ENCODE measurements around the gene EMSY.
"Not testable (repeated sequence)": the region's sequence is repeated elsewhere in the genome, so short reads cannot be mapped to it uniquely, and the experiment has no call there.

The EMSY gene

DNA sequence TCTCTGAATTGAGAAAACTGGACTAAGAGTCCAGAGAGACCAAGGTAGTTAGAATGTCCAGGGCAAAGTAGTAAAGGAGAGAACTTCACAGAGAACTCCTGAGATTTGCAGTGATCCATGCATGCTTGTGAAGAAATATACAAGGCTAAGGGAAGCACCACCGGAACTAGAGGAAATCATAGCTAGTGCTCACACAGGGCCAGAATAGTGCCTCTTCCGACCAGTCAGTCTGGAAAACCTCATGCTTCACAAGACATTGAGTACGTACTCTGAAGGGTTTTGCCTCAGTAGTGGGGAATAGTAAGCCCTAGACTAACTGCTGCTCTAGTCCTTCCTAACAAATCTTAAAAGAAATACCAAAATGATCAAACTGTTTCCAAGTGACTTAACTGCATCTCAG lies 117.7 kb downstream of the EMSY start:
- no peak overlapping the region for H3K4me3 ChIP-seq (replicated peaks in 1 of 2; ENCODE audit: low read depth in 2 of 2, low read length in 2 of 2)
- DNase-seq (ENCODE audit: low read depth in 2 of 2), result no peak
- TF ChIP-seq, protein P1, sequence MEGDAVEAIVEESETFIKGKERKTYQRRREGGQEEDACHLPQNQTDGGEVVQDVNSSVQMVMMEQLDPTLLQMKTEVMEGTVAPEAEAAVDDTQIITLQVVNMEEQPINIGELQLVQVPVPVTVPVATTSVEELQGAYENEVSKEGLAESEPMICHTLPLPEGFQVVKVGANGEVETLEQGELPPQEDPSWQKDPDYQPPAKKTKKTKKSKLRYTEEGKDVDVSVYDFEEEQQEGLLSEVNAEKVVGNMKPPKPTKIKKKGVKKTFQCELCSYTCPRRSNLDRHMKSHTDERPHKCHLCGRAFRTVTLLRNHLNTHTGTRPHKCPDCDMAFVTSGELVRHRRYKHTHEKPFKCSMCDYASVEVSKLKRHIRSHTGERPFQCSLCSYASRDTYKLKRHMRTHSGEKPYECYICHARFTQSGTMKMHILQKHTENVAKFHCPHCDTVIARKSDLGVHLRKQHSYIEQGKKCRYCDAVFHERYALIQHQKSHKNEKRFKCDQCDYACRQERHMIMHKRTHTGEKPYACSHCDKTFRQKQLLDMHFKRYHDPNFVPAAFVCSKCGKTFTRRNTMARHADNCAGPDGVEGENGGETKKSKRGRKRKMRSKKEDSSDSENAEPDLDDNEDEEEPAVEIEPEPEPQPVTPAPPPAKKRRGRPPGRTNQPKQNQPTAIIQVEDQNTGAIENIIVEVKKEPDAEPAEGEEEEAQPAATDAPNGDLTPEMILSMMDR (IDR thresholded peaks at IDR 0.05; ENCODE audit: low read depth, low read length), result no peak

- peak in 1 of 2 donors; percentile 49 for DNase-seq (ENCODE audit: low read depth in 2 of 2)
- TF ChIP-seq, protein P1 (IDR thresholded peaks at IDR 0.05; ENCODE audit: low read depth, low read length), result no peak
- H3K4me3 ChIP-seq (replicated peaks in 1 of 2; ENCODE audit: low read depth in 2 of 2, low read length in 2 of 2), result no peak overlapping the region
Measured at GRCh38 chr11:76564364-76564763, 119.5 kb downstream of the EMSY start.

- no peak for DNase-seq (ENCODE audit: low read depth in 2 of 2)
- TF ChIP-seq, protein P1 (IDR thresholded peaks at IDR 0.05; ENCODE audit: low read depth, low read length), result no peak
- H3K4me3 ChIP-seq (replicated peaks in 1 of 2; ENCODE audit: low read depth in 2 of 2, low read length in 2 of 2), result no peak overlapping the region
Measured at GRCh38 chr11:76566811-76567210, 122.0 kb downstream of the EMSY start.

DNA sequence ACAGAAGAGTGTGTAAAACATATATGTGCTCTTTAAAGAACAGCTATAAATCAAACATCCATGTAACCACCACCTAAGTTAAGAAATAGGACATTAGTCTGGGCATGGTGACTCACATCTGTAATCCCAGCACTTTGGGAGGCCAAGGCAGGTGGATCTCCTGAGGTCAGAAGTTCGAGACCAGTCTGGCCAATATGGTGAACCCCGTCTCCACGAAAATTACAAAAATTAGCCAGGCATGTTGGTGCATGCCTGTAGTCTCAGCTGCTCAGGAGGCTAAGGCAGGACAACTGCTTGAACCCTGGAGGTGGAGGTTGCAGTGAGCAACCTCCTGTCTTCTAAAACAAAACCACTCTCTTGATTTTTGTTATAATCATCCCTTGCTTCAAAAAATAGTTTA lies 122.4 kb downstream of the EMSY start:
- H3K4me3 ChIP-seq (replicated peaks in 1 of 2; ENCODE audit: low read depth in 2 of 2, low read length in 2 of 2), result no peak overlapping the region
- TF ChIP-seq, protein P1 (IDR thresholded peaks at IDR 0.05; ENCODE audit: low read depth, low read length), result no peak
- no peak for DNase-seq (ENCODE audit: low read depth in 2 of 2)

- DNase-seq (ENCODE audit: low read depth in 2 of 2), result no peak
- TF ChIP-seq, protein P1 (IDR thresholded peaks at IDR 0.05; ENCODE audit: low read depth, low read length), result no peak
- no peak overlapping the region for H3K4me3 ChIP-seq (replicated peaks in 1 of 2; ENCODE audit: low read depth in 2 of 2, low read length in 2 of 2)
Measured at GRCh38 chr11:76568139-76568538, 123.3 kb downstream of the EMSY start.

DNA sequence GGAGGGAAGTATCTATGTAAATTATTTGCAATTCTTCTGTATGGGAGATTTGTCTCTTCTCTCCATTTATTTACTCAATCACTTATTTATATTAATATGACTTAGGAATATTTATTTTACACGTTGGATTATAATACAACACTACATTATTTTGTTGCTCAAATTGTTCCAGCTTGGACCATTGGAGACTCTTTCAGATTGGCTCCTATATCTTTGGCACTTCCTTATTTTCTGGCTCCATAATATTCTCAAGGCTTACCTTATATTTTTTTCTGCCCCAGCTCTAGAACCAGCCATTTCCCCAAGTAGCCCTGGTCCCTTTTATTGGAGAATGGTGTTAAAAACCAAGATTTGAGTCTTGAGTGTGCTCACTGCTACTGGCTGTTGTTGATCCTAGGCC lies 123.8 kb downstream of the EMSY start:
- H3K4me3 ChIP-seq (replicated peaks in 1 of 2; ENCODE audit: low read depth in 2 of 2, low read length in 2 of 2), result no peak overlapping the region
- TF ChIP-seq, protein P1 (IDR thresholded peaks at IDR 0.05; ENCODE audit: low read depth, low read length), result no peak
- no peak for DNase-seq (ENCODE audit: low read depth in 2 of 2)

- DNase-seq (ENCODE audit: low read depth in 2 of 2), result not testable (repeated sequence)
Measured at GRCh38 chr11:76572181-76572875, 127.5 kb downstream of the EMSY start.

More at GRCh38 chr11:76572181-76572875, 127.5 kb downstream of the EMSY start:
- H3K4me3 ChIP-seq (replicated peaks in 1 of 2; ENCODE audit: low read depth in 2 of 2, low read length in 2 of 2), result not testable (repeated sequence)
